HG03280 (cell line): ENCODE results near the gene AP2A1.
A peak's percentile ranks its signal among the peaks of the same experiment; 100 is the strongest.
"Not testable (repeated sequence)": the region's sequence is repeated elsewhere in the genome, so short reads cannot be mapped to it uniquely, and the experiment has no call there.

Source experiments
- ATAC-seq: cut with Tn5 transposase; IDR thresholded peaks from one replicate; pipeline ENCODE4 v1.9.1; 2021; ENCODE audit warnings: mild to moderate bottlenecking, moderate library complexity; ENCODE audit not compliant: unreplicated experiment

Gene AP2A1

GRCh38 chr19:49809941-49810389, 43.2 kb downstream of the AP2A1 start:
- no peak for ATAC-seq

- ATAC-seq: no peak
Measured at GRCh38 chr19:49811328-49811727, 44.5 kb downstream of the AP2A1 start.

- no peak for ATAC-seq
Measured at GRCh38 chr19:49812452-49812996, 45.7 kb downstream of the AP2A1 start.

- peak; percentile 47 for ATAC-seq
Measured at GRCh38 chr19:49812997-49813861, 46.4 kb downstream of the AP2A1 start, which contains the start of gene FUZ. Gene FUZ (minus strand): TSS chr19:49813292. CDS start chr19:49813106, 186 bp downstream.

GRCh38 chr19:49814010-49814409, 47.2 kb downstream of the AP2A1 start:
- ATAC-seq: no peak

DNA sequence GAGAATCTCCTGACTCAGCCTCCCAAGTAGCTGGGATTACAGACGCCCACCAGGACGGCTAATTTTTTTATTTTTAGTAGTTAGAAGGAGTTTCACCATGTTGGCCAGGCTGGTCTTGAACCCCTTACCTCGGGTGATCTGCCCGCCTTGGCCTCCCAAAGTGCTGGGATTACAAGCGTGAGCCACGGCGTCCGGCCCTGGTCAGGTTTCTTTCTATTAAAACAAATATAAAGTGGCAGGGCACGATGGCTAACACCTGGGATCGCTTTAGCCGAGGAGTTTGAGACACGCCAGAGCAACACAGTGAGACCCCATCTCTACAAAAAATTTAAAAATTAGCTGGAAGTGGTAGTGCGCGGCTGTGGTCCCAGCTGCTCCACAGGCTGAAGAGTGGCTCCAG, 49.8 kb downstream of the AP2A1 start:
- ATAC-seq: no peak

- ATAC-seq: peak; percentile 63
Measured at GRCh38 chr19:49817964-49818648, 51.3 kb downstream of the AP2A1 start, which contains the start of gene MED25. Gene MED25 (plus strand): TSS chr19:49818289. CDS start chr19:49818342, 53 bp downstream.

GRCh38 chr19:49818649-49819370, 52.0 kb downstream of the AP2A1 start:
- ATAC-seq: no peak

DNA sequence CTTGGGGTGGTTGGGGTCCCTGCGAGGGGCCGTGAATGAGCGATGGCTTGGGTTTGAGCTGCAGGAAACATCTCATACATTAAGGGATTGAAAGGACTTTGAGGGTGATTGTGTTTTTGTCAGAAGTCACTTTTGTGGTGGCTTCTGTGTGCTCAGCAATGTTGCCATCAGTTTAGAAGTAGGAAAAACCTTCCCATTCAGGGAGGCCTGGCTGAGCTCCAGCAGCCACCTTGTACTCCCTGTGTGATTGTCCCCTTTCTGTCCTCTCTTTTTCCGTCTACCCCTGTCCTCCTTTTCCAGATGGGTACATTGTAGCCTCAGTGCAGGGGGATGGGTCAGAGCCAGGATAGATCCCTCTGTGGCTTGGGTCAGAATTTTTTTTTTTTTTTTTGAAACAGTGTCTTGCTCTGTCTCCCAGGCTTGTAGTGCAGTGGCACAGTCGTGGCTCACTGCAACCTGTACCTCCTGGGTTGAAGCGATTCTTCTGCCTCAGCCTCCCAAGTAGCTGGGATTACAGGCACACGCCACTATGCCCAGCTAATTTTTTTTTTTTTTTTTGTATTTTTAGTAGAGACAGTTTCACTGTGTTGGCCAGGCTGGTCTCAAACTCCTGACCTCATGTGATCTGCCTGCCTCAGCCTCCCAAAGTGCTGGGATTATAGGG, 52.8 kb downstream of the AP2A1 start:
- ATAC-seq: not testable (repeated sequence)

DNA sequence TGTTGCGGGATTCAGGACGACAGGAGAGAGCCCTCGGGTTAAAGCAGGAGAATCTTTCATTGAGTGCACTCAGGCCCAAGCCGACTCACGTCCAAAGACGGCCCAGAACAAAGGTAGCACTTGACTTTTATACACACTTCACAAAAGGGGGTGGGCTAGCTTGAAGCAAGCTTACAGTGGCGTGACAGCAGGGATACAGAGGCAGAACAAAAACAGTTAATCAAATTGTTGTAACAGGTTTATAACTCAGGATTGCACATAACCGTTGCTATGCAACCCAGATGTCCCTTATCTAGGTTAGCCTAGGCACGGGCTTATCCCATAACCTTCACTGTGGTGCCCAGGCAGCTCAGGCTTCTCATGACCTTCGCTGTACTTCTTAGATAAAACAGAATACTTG, 53.3 kb downstream of the AP2A1 start:
- no peak for ATAC-seq

DNA sequence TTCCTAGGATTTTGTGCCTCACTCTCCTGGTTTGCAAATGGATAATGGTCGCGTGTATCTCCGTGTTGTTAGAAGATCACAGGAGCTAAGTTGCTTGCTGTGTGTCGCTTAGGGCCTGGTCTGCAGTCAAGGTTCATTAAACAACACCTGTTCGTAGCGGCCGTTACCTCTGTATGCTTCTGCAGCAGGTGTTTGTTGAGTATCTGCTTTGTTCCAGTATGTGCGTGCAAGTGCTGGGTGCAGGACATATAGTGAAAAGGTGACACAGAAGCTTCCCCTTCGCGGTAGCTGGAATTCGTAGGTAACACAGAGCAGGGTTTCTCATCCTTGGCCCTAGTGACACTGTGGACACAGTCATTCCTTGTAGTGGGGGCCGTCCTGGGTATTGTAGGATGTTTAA, 56.7 kb downstream of the AP2A1 start:
- no peak for ATAC-seq

GRCh38 chr19:49824662-49825061, 57.9 kb downstream of the AP2A1 start:
- ATAC-seq: no peak

DNA sequence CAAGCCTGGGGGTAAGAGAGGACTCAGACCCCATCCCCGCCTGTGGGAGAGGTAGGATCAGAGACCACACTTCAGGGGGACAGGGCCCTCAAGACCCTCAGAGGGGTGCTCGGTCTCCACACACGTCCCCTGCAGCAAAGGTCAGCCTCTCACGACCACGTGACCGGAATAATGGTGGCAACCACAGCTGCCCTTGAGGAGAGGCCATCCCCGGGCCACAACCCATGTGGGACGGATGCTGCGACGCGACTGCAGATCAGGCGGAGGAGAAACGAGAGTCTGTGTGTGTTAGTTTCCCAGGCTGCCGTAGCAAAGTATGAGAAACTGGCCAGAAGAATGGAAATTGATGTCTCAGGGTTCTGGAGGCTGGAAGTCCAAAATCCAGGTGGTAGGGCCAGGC, 60.2 kb downstream of the AP2A1 start:
- no peak for ATAC-seq

- ATAC-seq: no peak
Measured at GRCh38 chr19:49829200-49829599, 62.4 kb downstream of the AP2A1 start.

DNA sequence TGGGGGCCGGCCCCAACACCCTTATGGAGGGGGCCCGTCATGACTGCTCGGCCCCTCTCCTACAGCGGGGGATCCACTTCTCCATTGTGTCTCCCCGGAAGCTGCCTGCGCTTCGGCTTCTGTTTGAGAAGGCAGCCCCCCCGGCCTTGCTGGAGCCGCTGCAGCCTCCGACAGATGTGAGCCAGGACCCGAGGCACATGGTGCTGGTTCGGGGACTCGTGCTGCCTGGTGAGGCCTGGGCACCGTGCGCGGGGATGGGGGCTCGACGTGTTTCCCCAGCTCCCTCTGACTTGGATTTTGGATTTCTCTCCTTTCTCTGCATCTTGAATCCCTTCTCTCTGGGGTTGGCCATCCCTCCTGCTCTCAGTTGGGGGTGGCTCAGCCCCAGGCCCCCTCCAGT, 62.9 kb downstream of the AP2A1 start:
- no peak for ATAC-seq

- ATAC-seq: no peak
Measured at GRCh38 chr19:49830766-49831165, 64.0 kb downstream of the AP2A1 start.

GRCh38 chr19:49831592-49831991, 64.8 kb downstream of the AP2A1 start:
- ATAC-seq: no peak

DNA sequence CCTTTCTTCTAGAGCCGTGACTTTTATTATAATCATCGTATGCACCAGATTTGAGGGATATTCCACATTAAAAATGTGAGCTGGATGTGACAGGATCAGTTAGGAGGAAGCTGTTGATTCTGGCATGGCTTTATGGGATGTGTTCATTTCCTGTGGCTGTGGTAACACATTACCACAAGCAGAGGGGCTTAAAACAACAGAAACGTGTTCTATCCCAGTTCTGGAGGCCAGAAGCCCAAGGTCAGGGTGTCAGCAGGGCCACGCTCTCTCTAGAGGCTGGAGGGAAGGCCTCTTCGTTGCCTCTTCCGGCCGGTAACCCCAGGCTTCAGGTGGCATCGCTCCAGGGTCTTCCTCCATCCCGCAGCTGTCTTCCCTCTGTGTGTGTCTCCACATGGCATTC, 65.8 kb downstream of the AP2A1 start:
- ATAC-seq: no peak

DNA sequence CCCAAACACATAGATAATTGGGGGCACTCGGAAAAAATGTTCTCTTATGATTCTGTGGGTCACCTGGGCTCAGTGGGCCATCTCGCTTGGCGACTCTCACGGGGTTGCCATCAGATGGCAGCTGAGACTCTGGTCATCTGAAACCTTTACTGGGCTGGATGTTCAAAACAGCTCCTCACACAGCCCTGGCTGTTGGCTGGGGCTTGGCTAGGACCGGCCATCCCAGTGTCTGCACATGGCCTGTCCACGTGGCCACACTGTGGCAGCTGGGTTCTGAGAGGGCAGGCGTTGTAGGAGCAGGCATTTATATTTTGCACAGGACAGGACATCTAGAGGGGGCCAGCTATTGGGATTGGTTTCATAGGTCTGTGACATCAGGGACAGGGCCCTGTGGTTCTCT, 66.8 kb downstream of the AP2A1 start:
- ATAC-seq: no peak

DNA sequence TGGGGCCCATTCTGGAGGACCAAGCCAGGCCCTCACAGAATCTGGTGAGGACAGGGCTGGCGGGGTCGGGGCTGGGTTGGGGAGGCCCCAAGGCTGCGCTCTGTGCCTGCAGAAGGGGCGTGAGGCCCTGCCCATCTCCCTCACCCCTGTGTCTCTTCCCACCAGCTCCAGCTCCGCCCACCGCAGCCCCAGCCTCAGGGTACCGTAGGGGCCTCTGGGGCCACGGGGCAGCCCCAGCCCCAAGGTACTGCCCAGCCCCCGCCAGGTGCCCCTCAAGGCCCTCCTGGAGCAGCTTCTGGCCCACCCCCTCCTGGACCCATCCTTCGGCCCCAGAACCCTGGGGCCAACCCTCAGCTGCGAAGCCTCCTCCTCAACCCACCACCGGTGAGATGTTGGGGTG, 68.8 kb downstream of the AP2A1 start:
- no peak for ATAC-seq
